ENCODE measurements around the gene RNPEP. TPM values are rescaled to one million over a fixed set of nuclear protein-coding genes. Genes with fewer than 3 reads are reported as not detected.

The RNPEP gene
- total and polyA plus RNA-seq, 2 of the 8 experiments (the other 6 are each of a cell fraction or from before 2014, with no cell fraction given): 34.1 to 51.1 TPM

DNA sequence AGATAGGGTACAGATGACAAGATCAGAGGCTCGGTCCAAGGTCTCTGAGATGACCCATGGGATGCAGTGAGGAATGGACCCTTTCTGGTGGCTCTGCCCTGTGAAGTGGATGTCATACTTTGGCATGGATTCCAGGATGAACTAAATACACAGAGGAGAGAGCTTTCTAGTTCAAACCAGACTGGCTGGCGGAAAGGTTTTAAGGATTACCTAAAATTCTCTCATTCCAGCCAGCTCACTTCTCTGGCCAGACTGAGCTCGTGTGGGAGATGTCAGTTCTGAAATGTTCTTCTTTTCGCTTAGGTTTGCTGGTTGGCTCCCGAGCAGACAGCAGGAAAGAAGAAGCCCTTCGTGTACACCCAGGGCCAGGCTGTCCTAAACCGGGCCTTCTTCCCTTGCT is 6.2 kb downstream of the RNPEP start:
- H3K79me1 ChIP-seq (ENCODE audit: low read depth, low read length): peaks cover 2% of the 10 kb centered on the region; the same call in 1 of the 2 replicates
- H3K14ac ChIP-seq (ENCODE audit: insufficient read length): no peak overlapping the region
- H3K9ac ChIP-seq (replicated peaks in 1 of 4; ENCODE audit: extremely low read depth in 1 of 4, low read depth in 3 of 4, low read length in 3 of 4): no peak overlapping the region
- no peak overlapping the region for H3K56ac ChIP-seq (replicated peaks; ENCODE audit: insufficient read length, low read depth, low read length)
- WGBS, 2 experiments (ENCODE audit: extremely low coverage in 1 of 2, insufficient coverage in 1 of 2, insufficient read length in 1 of 2, insufficient replicate concordance in 2 of 2, low coverage in 1 of 2, low lambda C conversion rate in 2 of 2, missing lambda C conversion rate in 1 of 2): 79% methylated on average over 7 of the region's 7 CpGs; no CpG with 5 or more reads in 1 of the 2 experiments
- no peaks in the 10 kb centered on the region for H3K23me2 ChIP-seq (ENCODE audit: low read depth, low read length)
- no peaks in the 10 kb centered on the region for H3K27me3 ChIP-seq (replicated peaks in 1 of 4; ENCODE audit: control insufficient read depth in 3 of 4, extremely low read depth in 1 of 4, insufficient read depth in 3 of 4, low read length in 3 of 4)
- FAIRE-seq: no peak
- H3K79me2 ChIP-seq (ENCODE audit: control insufficient read depth in 1 of 2, insufficient read depth in 2 of 2, low read length in 2 of 2): peaks cover 3 to 34% of the 10 kb centered on the region in 2 experiments; a peak in 3 of 4 replicates
- no peak overlapping the region for H3K4ac ChIP-seq (replicated peaks; ENCODE audit: insufficient read length, low read depth, low read length)
- no peaks in the 10 kb centered on the region for H3K9me3 ChIP-seq (ENCODE audit: insufficient read depth in 2 of 2, low read depth in 1 of 2, low read length in 1 of 2)
- no peak overlapping the region for H2BK120ac ChIP-seq (replicated peaks; ENCODE audit: low read depth, low read length)
- H4K91ac ChIP-seq (replicated peaks; ENCODE audit: insufficient read length, low read length): no peak overlapping the region
- ChIA-PET CTCF (ENCODE audit: partially characterized antibody) (interaction anchor here (0.8 to 6.6 kb wide), 7 partner anchors 10 to 148 kb away, joined by 3 to 52 read pairs (median 3); no protein-coding TSS in a partner anchor), POLR2A (ENCODE audit: partially characterized antibody) (interaction anchor here (1.5 kb wide), 1 partner anchor 12 kb away, joined by 7 read pairs; no protein-coding TSS in a partner anchor)
- peaks cover 15 to 34% (median 28%) of the 10 kb centered on the region in 4 experiments for H3K36me3 ChIP-seq (ENCODE audit: control insufficient read depth in 2 of 4, insufficient read depth in 4 of 4, low read length in 3 of 4)
- no peak overlapping the region for H3K27ac ChIP-seq (ENCODE audit: low read depth, low read length)
- no peak overlapping the region for H2AK5ac ChIP-seq (ENCODE audit: low read depth, low read length)
- no peak overlapping the region for H4K8ac ChIP-seq (ENCODE audit: extremely low read depth, insufficient read depth, low read length)
- no peak overlapping the region for H2BK5ac ChIP-seq (ENCODE audit: low read depth, low read length)
- H2BK12ac ChIP-seq (ENCODE audit: low read depth, low read length): no peak overlapping the region
- no peak overlapping the region for H3K4me2 ChIP-seq (ENCODE audit: insufficient read depth in 1 of 2, low read depth in 2 of 2, low read length in 2 of 2)
- peaks cover 0 to 2% (median 0%) of the 10 kb centered on the region in 4 experiments; a peak in 2 of 7 replicates for H3K4me1 ChIP-seq (replicated peaks in 1 of 4; ENCODE audit: control insufficient read depth in 3 of 4, insufficient read depth in 4 of 4, low read length in 3 of 4)
- no peak overlapping the region for H2BK15ac ChIP-seq (ENCODE audit: low read length)
- H2BK20ac ChIP-seq (ENCODE audit: low read length): no peak overlapping the region
- TF ChIP-seq BCL11A (IDR thresholded peaks at IDR 0.05; ENCODE audit: low read depth in 2 of 2, low read length in 2 of 2): no peak
- TF ChIP-seq SP2 (IDR thresholded peaks at IDR 0.05; ENCODE audit: low read length): no peak
- TF ChIP-seq KDM1A (IDR thresholded peaks at IDR 0.05; ENCODE audit: borderline replicate concordance, low read length): no peak
- no peak for TF ChIP-seq JUND (IDR thresholded peaks at IDR 0.05; ENCODE audit: low read length)
- TF ChIP-seq BRCA1 (IDR thresholded peaks at IDR 0.05; ENCODE audit: low read depth, low read length): no peak
- no peak for TF ChIP-seq SRF (IDR thresholded peaks at IDR 0.05; ENCODE audit: low read depth, low read length)
- H3K18ac ChIP-seq (ENCODE audit: extremely low read depth, low read length): no peak overlapping the region
- H2AFZ ChIP-seq (ENCODE audit: low read length): no peak overlapping the region
- no peak overlapping the region for H3K23ac ChIP-seq (ENCODE audit: insufficient read length)
- peaks cover 0 to 2% of the 10 kb centered on the region in 2 experiments for H4K20me1 ChIP-seq (replicated peaks in 1 of 2; ENCODE audit: control insufficient read depth in 1 of 2, insufficient read depth in 2 of 2, low read length in 2 of 2)
- no peak for DNase-seq (ENCODE audit: low read depth in 1 of 2, low spot score in 2 of 2)
- H3K4me3 ChIP-seq (ENCODE audit: extremely low read depth in 1 of 4, insufficient read depth in 2 of 4, low read depth in 3 of 4, low read length in 4 of 4): no peak overlapping the region
- no peak overlapping the region for H4K5ac ChIP-seq (ENCODE audit: insufficient read length, low read depth, low read length)
